Activated gamma-delta T cell treated with Interleukin-2 at 50 U/mL for 16 hours (primary cell): ENCODE measurements around the gene CRTC2.
A peak's percentile ranks its signal among the peaks of the same experiment; 100 is the strongest.
"Not testable (repeated sequence)": the region's sequence is repeated elsewhere in the genome, so short reads cannot be mapped to it uniquely, and the experiment has no call there.

Experiments used
- DNase-seq: peaks from one replicate; pipeline ENCODE4 v3.0.0-alpha.2; 2020

The CRTC2 gene

GRCh38 chr1:153958111-153958960 lies at the start of gene CRTC2:
CRTC2 (minus strand) TSS chr1:153958612; CDS start chr1:153958497, 115 bp downstream.
- peak; percentile 97 for DNase-seq

- no peak for DNase-seq
These were observed 47.7 kb upstream of the CRTC2 start for GRCh38 chr1:154006136-154006535.

GRCh38 chr1:154000420-154000819 lies 42.0 kb upstream of the CRTC2 start:
- DNase-seq = no peak

- DNase-seq = not testable (repeated sequence)
These were observed 38.5 kb upstream of the CRTC2 start for GRCh38 chr1:153996882-153997281.

- no peak for DNase-seq
These were observed 37.2 kb upstream of the CRTC2 start for GRCh38 chr1:153995640-153996039.

- DNase-seq = no peak
These were observed 36.8 kb upstream of the CRTC2 start for GRCh38 chr1:153995202-153995601.

GRCh38 chr1:153991806-153992205 lies 33.4 kb upstream of the CRTC2 start:
- DNase-seq = no peak

GRCh38 chr1:153991151-153991630 lies 32.8 kb upstream of the CRTC2 start:
- no peak for DNase-seq

- peak; percentile 85 for DNase-seq
These were observed 32.2 kb upstream of the CRTC2 start, which contains the start of gene RPS27 for GRCh38 chr1:153990468-153991150. RPS27 (plus strand) TSS chr1:153990762; CDS start chr1:153990797, 35 bp downstream.

- DNase-seq = no peak
These were observed 29.2 kb upstream of the CRTC2 start for GRCh38 chr1:153987621-153988020.

GRCh38 chr1:153985941-153986761 lies 27.7 kb upstream of the CRTC2 start, which contains the start of gene RAB13:
RAB13 (minus strand) TSS chr1:153986339; CDS start chr1:153986236, 103 bp downstream.
- DNase-seq = no peak

- DNase-seq = no peak
These were observed 27.0 kb upstream of the CRTC2 start for GRCh38 chr1:153985341-153985912.

- DNase-seq = no peak
These were observed 25.9 kb upstream of the CRTC2 start for GRCh38 chr1:153984123-153984894.

GRCh38 chr1:153981735-153982134 lies 23.3 kb upstream of the CRTC2 start:
- DNase-seq = not testable (repeated sequence)

GRCh38 chr1:153979091-153979490 lies 20.7 kb upstream of the CRTC2 start:
- DNase-seq = not testable (repeated sequence)

GRCh38 chr1:153978274-153978909 lies 20.0 kb upstream of the CRTC2 start:
- DNase-seq = no peak

- peak; percentile 78 for DNase-seq
These were observed 19.1 kb upstream of the CRTC2 start, which contains the start of gene JTB for GRCh38 chr1:153977250-153978240. JTB (minus strand) TSS chr1:153977674; CDS start chr1:153977252, 422 bp downstream.

GRCh38 chr1:153976819-153977249 lies 18.4 kb upstream of the CRTC2 start:
- no peak for DNase-seq

- DNase-seq = no peak
These were observed 15.1 kb upstream of the CRTC2 start for GRCh38 chr1:153973525-153973924.

GRCh38 chr1:153973071-153973470 lies 14.7 kb upstream of the CRTC2 start:
- no peak for DNase-seq
